Right lobe of liver (tissue), 6 donors: ENCODE results near the gene FOXF2. TPM values are rescaled to one million over a fixed set of nuclear protein-coding genes. Genes with fewer than 3 reads are reported as not detected.

ENCODE experiments used
- ATAC-seq, 4 donors: fragments of 200-7000 bp; cut with Tn5 transposase; one replicate each; pipeline ENCODE4 v1.9.1; 2020; ENCODE audit warnings: mild to moderate bottlenecking in 4 of 4, moderate library complexity in 4 of 4
- DNase-seq, 3 donors: peaks; one replicate each; pipeline ENCODE4 v3.0.0-alpha.2; 2020
- H3K27ac ChIP-seq, 3 donors: fragments of 200-600 bp; one replicate each; pipeline ENCODE4 v1.8.0; 2022
- H3K27me3 ChIP-seq, 2 donors: fragments of 200-600 bp; one replicate each; pipeline ENCODE4 v1.8.0; 2022
- H3K36me3 ChIP-seq, 4 donors: fragments of 200-600 bp; sonication (generic) in 1 of 4; one replicate each; pipeline versions ENCODE4 v1.5.1 to v1.8.0; 2017 to 2022; ENCODE audit warnings: control low read depth in 1 of 4
- H3K4me1 ChIP-seq, 4 donors: fragments of 200-600 bp; sonication (generic) in 1 of 4; one replicate each; pipeline versions ENCODE4 v1.5.1 to v1.8.0; 2017 to 2022; ENCODE audit warnings: control low read depth in 1 of 4
- H3K4me3 ChIP-seq, 3 donors: fragments of 200-600 bp; one replicate each; pipeline ENCODE4 v1.8.0; 2022
- H3K9me3 ChIP-seq, 4 donors: fragments of 200-600 bp; sonication (generic) in 1 of 4; one replicate each; pipeline versions ENCODE4 v1.5.1 to v1.8.0; 2017 to 2022; ENCODE audit warnings: control low read depth in 1 of 4
- POLR2A ChIP-seq: fragments of 450-650 bp; IDR thresholded peaks from one replicate; pipeline ENCODE4 v1.6.1; 2017; ENCODE audit warnings: antibody characterized with exemption, mild to moderate bottlenecking
- WGBS: methylation state at CpG from one replicate; pipeline ENCODE4 v1.1.6; 2018; ENCODE audit warnings: low coverage, low lambda C conversion rate; ENCODE audit not compliant: insufficient coverage; ENCODE audit errors: missing lambda C conversion rate; 5-methylcytosine and 5-hydroxymethylcytosine counted together
- intact Hi-C, 2 donors: fragments of 100-400 bp; cut with DNase I; formaldehyde crosslinking; loops; one replicate each; pipeline versions ENCODE4 v1.11.2 to v1.14.1; 2022
- total RNA-seq, 6 experiments: library from RNA; depleted of rRNA in 2 of 6; stranded (reverse); fragments of >200 nt in 2 of 6; fragmentation: NEBNext Ultra II Directional in 3 of 6; extraction: Animal tissue kit (Norgen Biotek cat#: 25700) in 3 of 6; gene quantifications; one replicate each; pipeline versions ENCODE4 v1.1.0 to v1.2.4, GENCODE V29; 2016 to 2023
- TF ChIP-seq, protein P1 (sequence below), 4 donors: fragments of 200-600 bp in 3 of 4; fragments of 450-650 bp in 1 of 4; IDR thresholded peaks; one replicate each; pipeline versions ENCODE4 v1.5.1 to v1.8.0; 2016 to 2022; ENCODE audit warnings: antibody characterized with exemption in 4 of 4, mild to moderate bottlenecking in 2 of 4
- donor health status: DM: no; HTN: yes; CAD: no.
- donor health status: DM: no; HTN: no; CAD: no.
- donor health status: DM: no; HTN: no; CAD: no.
- donor health status: DM: no; HTN: yes; CAD: no.
- donor health status: DM: no; HTN: yes; CAD: no.

FOXF2 gene
- total RNA-seq, 6 experiments from 2014 or later, result 0.11 to 0.19 TPM; not detected in 4

DNA sequence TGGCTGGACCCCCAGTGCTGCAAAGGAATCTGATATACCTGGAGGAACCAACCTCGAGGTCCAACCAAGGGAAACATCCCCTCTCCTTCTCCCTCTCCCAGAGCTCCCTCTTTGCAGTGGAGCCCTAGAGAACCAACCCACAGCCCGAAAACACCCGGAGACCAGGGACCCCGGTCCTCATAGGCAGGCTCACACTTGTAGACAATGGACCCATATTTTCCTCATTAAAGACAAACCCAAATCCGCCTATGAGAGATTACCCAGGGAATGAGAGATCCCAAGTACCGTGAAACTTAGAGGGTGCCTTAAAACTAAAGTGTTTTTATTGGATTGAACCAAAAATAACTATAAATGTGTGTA lies 9.6 kb upstream of the FOXF2 start:
- Histone ChIP-seq H3K27me3 (peaks cover 32 to 87% of the 10 kb centered on the region in 2 donors), H3K4me3 (no peak overlapping the region), H3K27ac (no peak overlapping the region), H3K4me1 (peaks cover 0 to 28% (median 2%) of the 10 kb centered on the region in 4 donors), H3K36me3 (no peaks in the 10 kb centered on the region), H3K9me3 (no peaks in the 10 kb centered on the region)
- no peak for TF ChIP-seq POLR2A
- TF ChIP-seq, protein P1, sequence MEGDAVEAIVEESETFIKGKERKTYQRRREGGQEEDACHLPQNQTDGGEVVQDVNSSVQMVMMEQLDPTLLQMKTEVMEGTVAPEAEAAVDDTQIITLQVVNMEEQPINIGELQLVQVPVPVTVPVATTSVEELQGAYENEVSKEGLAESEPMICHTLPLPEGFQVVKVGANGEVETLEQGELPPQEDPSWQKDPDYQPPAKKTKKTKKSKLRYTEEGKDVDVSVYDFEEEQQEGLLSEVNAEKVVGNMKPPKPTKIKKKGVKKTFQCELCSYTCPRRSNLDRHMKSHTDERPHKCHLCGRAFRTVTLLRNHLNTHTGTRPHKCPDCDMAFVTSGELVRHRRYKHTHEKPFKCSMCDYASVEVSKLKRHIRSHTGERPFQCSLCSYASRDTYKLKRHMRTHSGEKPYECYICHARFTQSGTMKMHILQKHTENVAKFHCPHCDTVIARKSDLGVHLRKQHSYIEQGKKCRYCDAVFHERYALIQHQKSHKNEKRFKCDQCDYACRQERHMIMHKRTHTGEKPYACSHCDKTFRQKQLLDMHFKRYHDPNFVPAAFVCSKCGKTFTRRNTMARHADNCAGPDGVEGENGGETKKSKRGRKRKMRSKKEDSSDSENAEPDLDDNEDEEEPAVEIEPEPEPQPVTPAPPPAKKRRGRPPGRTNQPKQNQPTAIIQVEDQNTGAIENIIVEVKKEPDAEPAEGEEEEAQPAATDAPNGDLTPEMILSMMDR (IDR thresholded peaks at IDR 0.05), result no peak
- DNase-seq (no peak), ATAC-seq (no peak)
- intact Hi-C loops, result no loop called here
- WGBS, result 3% methylated on average over 6 of the region's 6 CpGs

- H3K27me3 ChIP-seq, result peaks cover 33 to 91% of the 10 kb centered on the region in 2 donors
- H3K4me3 ChIP-seq, result no peak overlapping the region
- H3K36me3 ChIP-seq, result no peaks in the 10 kb centered on the region
- H3K4me1 ChIP-seq, result peaks cover 0 to 28% (median 2%) of the 10 kb centered on the region in 4 donors
- ATAC-seq (no peak), DNase-seq (no peak)
- intact Hi-C loops, result no loop called here
- no peaks in the 10 kb centered on the region for H3K9me3 ChIP-seq
- H3K27ac ChIP-seq, result no peak overlapping the region
- WGBS, result 8% methylated on average over 20 of the region's 20 CpGs
- no peak for TF ChIP-seq POLR2A
These were observed 8.6 kb upstream of the FOXF2 start for GRCh38 chr6:1380625-1381427.

GRCh38 chr6:1381481-1382330 lies 7.7 kb upstream of the FOXF2 start:
- TF ChIP-seq, protein P1 (IDR thresholded peaks at IDR 0.05), result peak; percentile 84 to 92 (median 86)
- no peak for TF ChIP-seq POLR2A
- ATAC-seq (peak; percentile 76 to 93 (median 88)), DNase-seq (peak in 2 of 3 donors; percentile 50 to 60)
- Histone ChIP-seq H3K36me3 (no peaks in the 10 kb centered on the region), H3K27ac (no peak overlapping the region), H3K4me1 (peaks cover 0 to 28% (median 2%) of the 10 kb centered on the region in 4 donors), H3K4me3 (peak overlapping the region in 1 of 3 donors; percentile 16), H3K27me3 (peaks cover 40 to 84% of the 10 kb centered on the region in 2 donors), H3K9me3 (no peaks in the 10 kb centered on the region)
- 2% methylated on average over 20 of the region's 87 CpGs for WGBS
- intact Hi-C loops, result no loop called here

DNA sequence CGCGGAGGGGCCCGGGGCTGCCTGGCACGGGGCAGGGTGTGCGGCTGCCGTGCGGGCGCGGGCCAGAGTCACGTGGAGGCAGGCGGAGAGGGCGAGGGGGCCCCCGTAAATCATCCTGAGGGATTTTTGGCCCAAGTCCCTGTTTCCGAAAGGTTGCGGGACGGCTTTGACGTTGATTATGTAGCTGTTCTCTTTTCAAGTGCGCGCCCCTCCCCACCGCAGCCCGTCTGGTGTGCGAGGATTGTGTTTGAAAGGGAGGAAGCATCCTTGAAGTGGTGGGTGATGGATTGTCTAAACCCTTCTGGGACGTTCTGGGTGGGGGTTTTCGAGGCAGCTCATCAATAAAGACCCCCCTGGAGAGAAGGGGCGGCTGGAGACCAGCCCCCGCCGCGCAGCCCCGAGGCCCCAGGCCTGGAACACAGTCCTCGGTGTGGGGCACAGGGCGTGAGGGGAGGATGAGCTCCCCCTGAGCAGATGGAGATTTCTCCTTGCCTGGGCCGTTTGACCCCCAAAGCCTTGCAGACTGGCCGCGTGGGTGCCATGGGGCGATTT lies 7.0 kb upstream of the FOXF2 start:
- WGBS, result 3% methylated on average over 13 of the region's 35 CpGs
- TF ChIP-seq, protein P1 (IDR thresholded peaks at IDR 0.05), result no peak
- no peak for TF ChIP-seq POLR2A
- Histone ChIP-seq H3K4me1 (peaks cover 0 to 28% (median 2%) of the 10 kb centered on the region in 4 donors), H3K4me3 (no peak overlapping the region), H3K27ac (no peak overlapping the region), H3K36me3 (no peaks in the 10 kb centered on the region), H3K9me3 (no peaks in the 10 kb centered on the region), H3K27me3 (peaks cover 40 to 77% of the 10 kb centered on the region in 2 donors)
- intact Hi-C loops, result no loop called here
- DNase-seq, result no peak
- no peak for ATAC-seq
